Thyroid gland (tissue), 4 donors: ENCODE measurements around the gene PHOX2B. TPM values are rescaled to one million over a fixed set of nuclear protein-coding genes. Genes with fewer than 3 reads are reported as not detected.

ENCODE experiments used
- DNase-seq, 2 donors: peaks; one replicate each; pipeline ENCODE4 v3.0.0-alpha.2; 2019
- H3K27ac ChIP-seq, 3 donors: fragments of 200-600 bp; sonication (generic); 1 replicate in 2 of 3; 2 replicates in 1 of 3; pipeline ENCODE4 v1.5.1; 2016 to 2019; ENCODE audit warnings: mild to moderate bottlenecking in 1 of 3, moderate library complexity in 1 of 3
- H3K27me3 ChIP-seq: fragments of 200-600 bp; sonication (generic); one replicate; pipeline ENCODE4 v1.5.1; 2019
- H3K36me3 ChIP-seq, 2 donors: fragments of 200-600 bp; sonication (generic); one replicate each; pipeline ENCODE4 v1.5.1; 2016 to 2019
- H3K4me1 ChIP-seq, 2 donors: fragments of 200-600 bp; sonication (generic); one replicate each; pipeline ENCODE4 v1.5.1; 2017 to 2019
- H3K4me3 ChIP-seq, 3 donors: fragments of 200-600 bp; sonication (generic); replicated peaks in 1 of 3; 1 replicate in 2 of 3; 2 replicates in 1 of 3; pipeline ENCODE4 v1.5.1; 2016; ENCODE audit warnings: mild to moderate bottlenecking in 1 of 3
- H3K9me3 ChIP-seq: fragments of 200-600 bp; sonication (generic); one replicate; pipeline ENCODE4 v1.5.1; 2017
- POLR2A ChIP-seq, 2 donors: fragments of 450-650 bp; IDR thresholded peaks; one replicate each; pipeline ENCODE4 v1.6.1; 2017; ENCODE audit warnings: antibody characterized with exemption in 2 of 2, mild to moderate bottlenecking in 2 of 2, moderate library complexity in 1 of 2
- WGBS, 2 donors: methylation state at CpG; one replicate each; pipeline ENCODE4 v1.1.5; 2017; 5-methylcytosine and 5-hydroxymethylcytosine counted together
- intact Hi-C: fragments of 100-400 bp; cut with DNase I; formaldehyde crosslinking; loops from one replicate; pipeline ENCODE4 v1.15.1; 2023
- small RNA-seq: library from RNA; depleted of rRNA; stranded (forward); fragments of <200 nt; gene quantifications from one replicate; pipeline ENCODE3, GENCODE V24; 2016
- total RNA-seq, 4 donors: library from RNA; depleted of rRNA; stranded (reverse); fragments of >200 nt; gene quantifications; one replicate each; pipeline ENCODE4 v1.2.3, GENCODE V29; 2016
- TF ChIP-seq, protein P1 (sequence below), 6 experiments: fragments of 200-600 bp in 3 of 6; fragments of 450-650 bp in 3 of 6; sonication (generic) in 3 of 6; IDR thresholded peaks; one replicate each; pipeline ENCODE4 v1.5.1; 2016 to 2019; ENCODE audit warnings: antibody characterized with exemption in 6 of 6, mild to moderate bottlenecking in 2 of 6, inconsistent platforms in 1 of 6, moderate library complexity in 1 of 6

The PHOX2B gene
- total RNA-seq, 4 donors from 2014 or later, result not detected

DNA sequence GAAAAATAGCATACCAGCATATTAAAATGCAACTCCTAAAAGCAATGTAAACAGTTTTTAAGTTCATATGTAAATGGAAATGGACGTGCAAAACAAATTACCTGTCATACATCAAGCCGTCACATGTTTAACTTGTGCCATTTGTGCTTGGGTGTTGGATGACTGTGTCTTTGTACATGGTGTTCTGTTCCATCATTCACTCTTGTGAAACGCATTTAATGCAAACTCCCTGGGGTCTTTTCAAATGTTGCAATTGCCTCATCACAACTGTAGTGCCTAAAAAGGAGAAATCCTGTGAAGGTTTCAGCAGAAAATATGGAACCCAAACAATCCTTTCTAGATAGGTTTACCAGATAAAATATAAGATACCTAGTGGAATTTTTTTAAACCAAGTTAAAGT is 52.4 kb downstream of the PHOX2B start:
- no peaks in the 10 kb centered on the region for H3K9me3 ChIP-seq
- no peak overlapping the region for H3K27ac ChIP-seq
- WGBS, 2 donors, result 89 to 93% methylated on average over 3 of the region's 3 CpGs
- intact Hi-C loops, result loop anchor here (10.0 kb wide), 1 partner anchor 189 kb away; no protein-coding TSS in a partner anchor
- H3K36me3 ChIP-seq, result peaks cover 13 to 15% of the 10 kb centered on the region in 2 donors
- no peak overlapping the region for H3K4me3 ChIP-seq
- no peak for DNase-seq
- H3K27me3 ChIP-seq, result no peaks in the 10 kb centered on the region
- no peak for TF ChIP-seq POLR2A (IDR thresholded peaks at IDR 0.05)
- TF ChIP-seq, protein P1, sequence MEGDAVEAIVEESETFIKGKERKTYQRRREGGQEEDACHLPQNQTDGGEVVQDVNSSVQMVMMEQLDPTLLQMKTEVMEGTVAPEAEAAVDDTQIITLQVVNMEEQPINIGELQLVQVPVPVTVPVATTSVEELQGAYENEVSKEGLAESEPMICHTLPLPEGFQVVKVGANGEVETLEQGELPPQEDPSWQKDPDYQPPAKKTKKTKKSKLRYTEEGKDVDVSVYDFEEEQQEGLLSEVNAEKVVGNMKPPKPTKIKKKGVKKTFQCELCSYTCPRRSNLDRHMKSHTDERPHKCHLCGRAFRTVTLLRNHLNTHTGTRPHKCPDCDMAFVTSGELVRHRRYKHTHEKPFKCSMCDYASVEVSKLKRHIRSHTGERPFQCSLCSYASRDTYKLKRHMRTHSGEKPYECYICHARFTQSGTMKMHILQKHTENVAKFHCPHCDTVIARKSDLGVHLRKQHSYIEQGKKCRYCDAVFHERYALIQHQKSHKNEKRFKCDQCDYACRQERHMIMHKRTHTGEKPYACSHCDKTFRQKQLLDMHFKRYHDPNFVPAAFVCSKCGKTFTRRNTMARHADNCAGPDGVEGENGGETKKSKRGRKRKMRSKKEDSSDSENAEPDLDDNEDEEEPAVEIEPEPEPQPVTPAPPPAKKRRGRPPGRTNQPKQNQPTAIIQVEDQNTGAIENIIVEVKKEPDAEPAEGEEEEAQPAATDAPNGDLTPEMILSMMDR (IDR thresholded peaks at IDR 0.05), result no peak
- H3K4me1 ChIP-seq, result peaks cover 0 to 5% of the 10 kb centered on the region in 2 donors

Small RNA genes lying within 50 kb of the gene (small RNA-seq; reads per million reads assigned to genes)
- not detected for gene RNU1-49P

Other genes starting within 250 kb of the PHOX2B start
- gene LIMCH1, start 210.6 kb downstream of the PHOX2B start, total RNA-seq, result 100 to 1,000 TPM; 136 to 267 (median 156) TPM
- gene TMEM33, start 186.7 kb upstream of the PHOX2B start, total RNA-seq, result 10 to 100 TPM; 50.7 to 65.4 (median 54.6) TPM
- gene DCAF4L1, start 233.0 kb upstream of the PHOX2B start, total RNA-seq, result under 1 TPM; 0.20 to 0.71 (median 0.30) TPM
- 100 to 1,000 TPM in 3 of 4 donors, 10 to 100 TPM in 1; 75.6 to 158 (median 116) TPM for gene SLC30A9, start 241.8 kb upstream of the PHOX2B start, total RNA-seq